Subcutaneous adipose tissue (tissue), 4 donors: Measurements from ENCODE around the gene ACAA1. TPM values are rescaled to one million over a fixed set of nuclear protein-coding genes. Genes with fewer than 3 reads are reported as not detected.

Experiments used
- small RNA-seq: library from RNA; depleted of rRNA; stranded (forward); fragments of <200 nt; gene quantifications from one replicate; pipeline ENCODE3, GENCODE V24; 2016
- total RNA-seq, 4 donors: library from RNA; depleted of rRNA; stranded (reverse); fragments of >200 nt; gene quantifications; one replicate each; pipeline ENCODE4 v1.1.0, GENCODE V29; 2016
- TF ChIP-seq, protein P1 (sequence below): fragments of 450-650 bp; IDR thresholded peaks from one replicate; pipeline ENCODE4 v1.5.1; 2016; ENCODE audit warnings: low read depth, mild to moderate bottlenecking, control low read depth, antibody characterized with exemption, moderate library complexity

ACAA1 gene
- total RNA-seq, 4 donors from 2014 or later: 42.4 to 121 (median 74.5) TPM

DNA sequence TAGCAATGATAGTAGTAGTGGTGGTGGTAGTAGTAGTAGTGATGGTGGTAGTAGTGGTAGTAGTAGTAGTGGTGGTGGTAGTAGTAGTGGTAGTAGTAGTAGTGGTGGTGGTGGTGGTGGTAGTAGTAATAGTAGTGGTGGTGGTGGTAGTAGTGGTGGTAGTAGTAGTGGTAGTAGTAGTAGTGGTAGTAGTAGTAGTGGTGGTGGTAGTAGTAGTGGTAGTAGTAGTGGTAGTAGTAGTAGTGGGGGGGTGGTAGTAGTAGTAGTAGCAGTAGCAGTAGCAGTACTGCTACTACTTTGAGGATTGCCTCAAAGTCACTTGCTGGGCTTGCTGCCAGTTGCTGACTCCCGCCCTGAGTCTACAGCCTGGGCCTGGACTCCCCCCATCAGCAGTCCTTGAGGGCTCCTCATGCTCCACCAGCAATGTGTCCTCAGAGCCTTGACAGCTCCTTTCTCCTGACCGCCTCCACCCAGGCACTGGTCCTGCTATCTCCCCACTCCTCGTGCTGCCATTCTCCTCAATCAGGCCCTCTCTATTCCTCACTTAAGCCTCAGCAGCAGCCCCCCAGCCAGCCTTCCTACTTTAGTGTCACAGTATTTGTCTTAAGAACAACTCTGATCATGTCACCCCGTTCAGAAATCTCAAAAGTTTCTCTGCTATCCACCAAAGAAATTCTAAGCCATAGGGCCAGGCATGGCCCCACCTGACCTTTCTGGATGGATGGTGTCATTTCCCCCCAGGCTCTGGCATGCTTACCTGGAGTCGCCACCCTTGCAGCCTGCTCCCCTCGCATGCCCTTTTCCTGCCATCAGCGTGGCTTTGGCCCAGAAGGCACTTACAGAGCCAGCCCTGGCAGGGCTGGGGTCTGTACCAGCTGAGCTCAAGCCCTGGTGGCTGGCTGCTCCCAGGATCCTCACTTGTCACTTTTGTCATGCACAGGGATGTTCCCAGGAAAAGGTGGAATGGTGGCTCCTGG, 52.3 kb downstream of the ACAA1 start:
- TF ChIP-seq, protein P1, sequence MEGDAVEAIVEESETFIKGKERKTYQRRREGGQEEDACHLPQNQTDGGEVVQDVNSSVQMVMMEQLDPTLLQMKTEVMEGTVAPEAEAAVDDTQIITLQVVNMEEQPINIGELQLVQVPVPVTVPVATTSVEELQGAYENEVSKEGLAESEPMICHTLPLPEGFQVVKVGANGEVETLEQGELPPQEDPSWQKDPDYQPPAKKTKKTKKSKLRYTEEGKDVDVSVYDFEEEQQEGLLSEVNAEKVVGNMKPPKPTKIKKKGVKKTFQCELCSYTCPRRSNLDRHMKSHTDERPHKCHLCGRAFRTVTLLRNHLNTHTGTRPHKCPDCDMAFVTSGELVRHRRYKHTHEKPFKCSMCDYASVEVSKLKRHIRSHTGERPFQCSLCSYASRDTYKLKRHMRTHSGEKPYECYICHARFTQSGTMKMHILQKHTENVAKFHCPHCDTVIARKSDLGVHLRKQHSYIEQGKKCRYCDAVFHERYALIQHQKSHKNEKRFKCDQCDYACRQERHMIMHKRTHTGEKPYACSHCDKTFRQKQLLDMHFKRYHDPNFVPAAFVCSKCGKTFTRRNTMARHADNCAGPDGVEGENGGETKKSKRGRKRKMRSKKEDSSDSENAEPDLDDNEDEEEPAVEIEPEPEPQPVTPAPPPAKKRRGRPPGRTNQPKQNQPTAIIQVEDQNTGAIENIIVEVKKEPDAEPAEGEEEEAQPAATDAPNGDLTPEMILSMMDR: no peak

DNA sequence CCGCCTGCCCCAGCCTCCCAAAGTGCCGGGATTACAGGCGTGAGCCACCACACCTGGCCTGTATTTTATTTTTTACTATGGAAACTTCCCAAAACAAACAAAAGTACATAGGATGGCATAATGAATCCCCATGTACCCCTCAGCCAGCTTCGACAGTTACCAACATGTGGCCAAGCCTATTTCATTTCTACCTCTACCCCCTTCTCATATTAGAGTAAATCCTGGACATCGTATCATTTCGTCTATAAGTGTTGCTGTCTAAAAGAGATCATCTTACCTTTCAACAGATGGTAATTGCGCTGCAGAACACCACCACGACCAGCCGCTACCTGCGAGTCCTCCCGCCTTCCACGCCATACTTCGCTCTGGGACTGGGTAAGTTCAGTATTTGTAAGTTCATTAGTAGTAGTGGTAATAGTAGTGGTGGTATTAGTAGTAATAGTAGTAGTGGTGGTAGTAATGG, 53.0 kb downstream of the ACAA1 start:
- TF ChIP-seq, protein P1: no peak

Small RNAs within 50 kb of the gene (small RNA-seq; reads per million reads assigned to genes)
- 0.49 reads per million for gene RF00019

Other genes with a start within 250 kb of the ACAA1 start
- gene VILL, start 146.3 kb downstream of the ACAA1 start, total RNA-seq: 1 to 10 TPM; 3.4 to 9.0 (median 7.0) TPM
- 10 to 100 TPM; 17.4 to 34.8 (median 25.2) TPM for gene PLCD1, start 107.5 kb downstream of the ACAA1 start, total RNA-seq
- gene DLEC1, start 97.9 kb downstream of the ACAA1 start, total RNA-seq: 1 to 10 TPM in 3 of 4 donors, under 1 TPM in 1; 0.85 to 1.3 (median 1.2) TPM
- 100 to 1,000 TPM in 1 of 4 donors, 10 to 100 TPM in 3; 32.6 to 109 (median 45.8) TPM for gene MYD88, start 1.5 kb upstream of the ACAA1 start, total RNA-seq
- gene OXSR1, start 28.4 kb upstream of the ACAA1 start, total RNA-seq: 10 to 100 TPM; 30.0 to 49.6 (median 33.0) TPM
- under 1 TPM in 1 of 4 donors, not detected in 3; 0.51 TPM for gene SLC22A13, start 128.7 kb upstream of the ACAA1 start, total RNA-seq
- gene SLC22A14, start 145.2 kb upstream of the ACAA1 start, total RNA-seq: not detected
- gene XYLB, start 209.7 kb upstream of the ACAA1 start, total RNA-seq: 1 to 10 TPM; 3.0 to 3.7 (median 3.3) TPM